GM10847 (cell line): Measurements from ENCODE around the gene RFC2.

ENCODE experiments used
- POLR2A ChIP-seq: IDR thresholded peaks from 2 replicates; pipeline ENCODE4 v1.6.1; 2011; ENCODE audit not compliant: insufficient read length; ENCODE audit errors: extremely low read depth

Gene RFC2

DNA sequence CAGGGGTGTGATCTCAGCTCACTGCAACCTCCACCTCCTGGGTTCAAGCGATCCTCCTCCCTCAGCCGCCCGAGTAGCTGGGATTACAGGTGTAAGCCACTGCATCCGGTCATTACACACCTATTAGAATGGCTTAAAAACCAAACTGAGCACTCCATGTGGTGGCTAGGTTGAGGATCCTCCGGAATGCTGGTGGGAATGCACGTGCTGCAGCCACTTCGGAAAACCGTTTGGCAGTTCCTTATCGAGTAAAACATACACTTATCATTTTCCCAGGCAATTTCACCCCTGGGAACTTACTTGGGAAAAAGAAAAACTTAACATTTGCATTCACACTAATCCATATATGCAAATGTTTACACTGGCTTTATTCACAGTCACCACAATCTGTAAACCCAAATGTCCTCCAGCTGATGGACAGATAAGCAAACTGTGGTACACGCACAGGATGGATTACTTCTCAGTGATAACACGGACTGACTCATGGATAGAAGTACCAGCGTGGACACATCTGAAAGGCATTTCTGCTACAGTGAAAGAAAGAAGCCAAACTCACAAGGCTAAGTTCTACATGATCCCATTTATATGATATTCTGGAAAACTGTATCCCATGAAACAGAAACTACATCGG is 20.4 kb downstream of the RFC2 start:
- no peak for TF ChIP-seq POLR2A

DNA sequence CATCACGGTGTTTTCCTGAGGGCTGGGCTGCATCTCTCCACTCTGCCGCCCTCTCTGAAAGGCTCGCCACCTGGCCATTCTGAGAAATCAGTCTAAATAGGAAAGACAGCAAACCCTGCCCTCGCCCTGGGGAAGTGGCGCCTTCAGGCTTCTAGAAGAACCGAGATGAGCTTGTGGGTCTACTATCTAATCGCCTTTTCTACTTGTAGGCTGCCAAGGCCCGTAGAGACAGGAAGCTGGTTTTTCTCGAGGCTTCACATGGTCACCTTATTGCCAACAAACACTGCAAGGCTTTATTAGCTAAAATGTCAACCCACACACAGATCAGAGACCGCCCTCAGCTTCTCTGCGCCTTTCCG is 23.0 kb downstream of the RFC2 start:
- no peak for TF ChIP-seq POLR2A

DNA sequence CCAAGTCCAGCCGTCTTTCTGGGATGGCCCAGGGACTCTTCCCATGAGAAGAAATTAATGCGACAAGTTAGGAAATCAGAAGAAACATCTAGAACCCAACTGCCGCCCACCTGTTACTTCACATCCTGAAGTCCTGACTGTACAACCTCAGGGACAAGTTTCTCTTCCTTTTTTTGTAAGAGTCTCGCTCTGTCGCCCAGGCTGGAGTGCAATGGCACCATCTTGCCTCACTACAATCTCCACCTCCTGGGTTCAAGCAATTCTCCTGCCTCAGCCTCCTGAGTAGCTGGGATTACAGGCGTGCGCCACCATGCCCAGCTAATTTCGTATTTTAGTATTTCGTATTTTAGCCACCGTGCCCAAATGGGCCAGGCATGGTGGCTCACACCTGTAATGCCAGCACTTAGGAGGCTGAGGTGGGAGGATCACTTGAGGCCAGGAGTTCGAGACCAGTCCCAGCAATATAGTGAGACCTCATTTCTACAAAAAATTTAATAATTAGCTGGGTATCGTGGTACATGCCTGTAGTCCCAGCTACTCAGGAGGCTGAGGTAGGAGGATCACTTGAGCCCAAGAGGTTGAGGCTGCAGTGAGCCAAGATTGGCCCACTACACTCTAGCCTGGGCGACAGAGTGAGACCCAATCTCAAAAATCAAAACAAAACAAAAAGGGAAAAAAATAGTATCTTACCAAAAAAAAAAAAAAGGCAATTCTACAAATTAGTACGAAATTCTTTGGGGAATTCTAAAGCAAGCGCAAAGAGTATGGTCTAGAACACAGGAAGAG is 23.6 kb downstream of the RFC2 start:
- no peak for TF ChIP-seq POLR2A

GRCh38 chr7:74228951-74229900 is 25.0 kb downstream of the RFC2 start:
- TF ChIP-seq POLR2A = peak; percentile 11

GRCh38 chr7:74226633-74227032 is 27.6 kb downstream of the RFC2 start:
- no peak for TF ChIP-seq POLR2A

DNA sequence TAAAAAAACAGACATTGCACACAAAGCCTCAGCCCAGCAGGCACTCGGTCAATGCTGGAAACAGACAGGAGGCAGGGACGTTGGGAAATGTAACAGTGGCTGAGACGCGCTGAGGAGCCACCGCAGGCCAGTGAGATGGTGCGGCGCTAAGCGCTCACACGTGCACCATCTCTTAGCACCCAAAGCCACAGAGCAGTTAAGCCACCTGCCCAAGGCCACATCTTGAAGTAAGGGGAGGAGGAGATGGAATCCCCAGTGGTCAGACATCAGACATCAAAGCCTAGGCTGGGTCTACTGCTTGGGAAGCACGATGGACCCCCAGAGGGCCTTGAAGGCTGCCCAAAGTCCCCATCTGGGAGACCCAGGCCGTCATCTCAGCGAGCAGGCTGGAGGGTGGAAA is 28.8 kb downstream of the RFC2 start:
- no peak for TF ChIP-seq POLR2A

DNA sequence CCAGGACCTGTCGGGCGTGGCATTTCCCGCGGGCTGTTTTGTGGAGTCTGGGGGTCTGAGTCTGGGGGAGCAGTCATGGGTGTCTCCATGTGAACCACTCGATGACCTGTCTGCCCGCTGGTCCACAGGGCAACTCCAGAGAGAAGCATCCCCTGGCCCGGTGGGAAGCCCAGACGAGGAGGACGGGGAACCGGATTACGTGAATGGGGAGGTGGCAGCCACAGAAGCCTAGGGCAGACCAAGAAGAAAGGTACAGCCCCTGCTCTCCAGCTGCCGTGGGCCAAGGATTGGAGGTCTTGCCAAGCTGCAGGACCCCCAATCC is 29.7 kb downstream of the RFC2 start:
- no peak for TF ChIP-seq POLR2A

DNA sequence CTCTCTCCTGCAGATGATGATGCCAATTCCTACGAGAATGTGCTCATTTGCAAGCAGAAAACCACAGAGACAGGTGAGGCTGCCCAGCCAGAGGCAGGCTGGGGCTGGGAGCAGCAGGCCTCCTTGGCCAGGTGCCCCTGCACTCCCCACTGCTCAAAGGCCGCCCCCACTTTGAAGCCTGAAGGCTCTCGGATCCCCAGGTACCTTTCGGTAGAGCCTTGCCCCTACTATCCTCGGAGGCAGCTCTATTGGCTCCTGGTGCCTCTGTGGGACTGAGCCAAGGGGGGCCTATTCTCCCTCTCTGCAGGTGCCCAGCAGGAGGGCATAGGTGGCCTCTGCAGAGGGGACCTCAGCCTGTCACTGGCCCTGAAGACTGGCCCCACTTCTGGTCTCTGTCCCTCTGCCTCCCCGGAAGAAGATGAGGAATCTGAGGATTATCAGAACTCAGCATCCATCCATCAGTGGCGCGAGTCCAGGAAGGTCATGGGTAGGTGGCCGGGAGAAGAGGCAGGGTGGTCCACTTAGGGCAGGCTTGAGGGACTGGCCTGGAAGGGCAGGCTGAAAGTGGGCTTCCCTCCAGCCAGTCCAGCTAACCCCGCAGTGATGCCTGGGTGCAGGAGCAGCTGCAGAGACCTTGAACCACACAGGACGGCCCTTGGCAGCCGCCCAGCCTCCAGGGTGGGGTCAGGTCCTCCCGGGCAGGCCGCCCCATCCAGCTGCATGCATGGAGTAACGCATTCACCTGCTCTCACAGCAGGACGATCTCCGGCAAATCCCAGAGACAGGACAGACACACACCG is 30.3 kb downstream of the RFC2 start:
- TF ChIP-seq POLR2A = no peak

DNA sequence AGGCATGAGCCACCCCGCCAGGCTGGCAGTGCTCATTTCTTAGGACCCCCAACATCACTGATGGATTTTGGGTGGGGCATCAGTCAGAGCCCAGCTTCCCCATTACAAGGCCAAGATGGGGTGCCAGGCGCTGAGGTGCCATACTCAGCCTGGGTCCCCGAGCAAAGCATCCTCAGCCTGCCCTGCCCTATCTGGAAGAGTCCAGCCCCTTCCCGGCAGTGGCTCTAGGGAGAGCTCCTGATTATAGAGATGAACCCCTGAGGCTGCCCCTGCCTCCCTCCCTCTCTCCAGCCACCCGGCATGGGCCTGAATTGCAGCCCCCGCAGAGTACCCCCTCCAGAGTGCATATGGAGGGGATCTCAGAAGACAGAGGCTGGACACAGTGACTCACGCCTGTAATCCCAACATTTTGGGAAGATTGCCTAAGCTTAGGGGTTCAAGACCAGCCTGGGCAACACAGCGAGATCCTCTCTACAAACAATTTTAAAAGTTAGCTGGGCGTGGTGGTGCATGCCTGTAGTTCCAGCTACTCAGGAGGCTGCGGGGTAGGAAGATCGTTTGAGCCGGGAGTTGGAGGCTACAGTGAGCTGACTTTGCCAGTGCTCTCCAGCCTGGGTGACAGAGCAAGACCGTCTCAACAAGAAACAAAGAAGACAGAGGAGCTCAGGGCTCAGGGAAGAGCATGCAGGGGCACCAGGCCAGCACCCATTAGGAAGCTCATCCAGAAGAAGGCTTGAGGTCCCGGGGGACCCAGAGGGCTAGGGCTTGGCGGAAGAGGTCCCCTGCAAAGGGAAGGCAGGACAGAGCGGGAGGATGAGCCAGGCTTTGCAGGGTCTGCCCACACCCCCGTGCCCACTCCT is 31.1 kb downstream of the RFC2 start:
- no peak for TF ChIP-seq POLR2A

DNA sequence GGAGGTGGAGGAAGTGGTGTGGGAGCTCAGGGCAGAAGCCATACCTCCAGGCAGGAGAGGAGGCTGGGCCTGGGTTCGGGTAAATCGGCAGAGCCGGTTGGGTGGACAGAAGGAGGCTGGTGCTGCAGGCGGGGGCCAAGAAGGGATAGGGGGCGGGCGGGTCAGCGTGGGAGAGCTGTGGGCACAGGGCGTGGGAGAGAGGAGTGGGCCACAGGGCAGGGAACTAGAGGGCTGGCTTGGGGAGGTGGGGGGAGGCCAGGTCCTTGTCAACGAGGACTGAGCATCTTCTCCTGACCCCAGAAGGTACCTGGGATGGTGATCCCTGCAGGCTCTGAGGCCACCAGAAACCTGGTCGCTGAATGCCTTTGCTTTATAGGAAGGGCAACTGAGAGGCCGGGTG is 32.5 kb downstream of the RFC2 start:
- TF ChIP-seq POLR2A = no peak

DNA sequence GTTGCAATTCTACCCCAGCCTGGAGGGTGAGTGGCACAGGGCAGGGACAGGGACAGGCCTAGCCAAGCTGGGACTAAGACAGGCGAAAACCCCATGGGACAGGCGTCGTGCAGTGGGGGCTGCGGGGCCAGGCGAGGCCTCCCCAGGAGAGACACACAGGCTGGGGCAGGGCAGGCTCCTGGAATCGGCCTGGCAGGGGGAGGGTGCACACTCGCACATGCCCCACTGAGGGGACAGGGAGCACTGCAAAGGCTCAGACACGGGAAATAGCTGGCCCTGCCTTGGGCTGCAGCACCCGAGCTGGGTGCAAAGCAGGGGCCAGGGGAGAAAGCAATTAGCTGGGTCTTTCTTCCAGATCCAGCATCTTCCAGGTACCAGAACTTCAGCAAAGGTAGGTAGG is 34.0 kb downstream of the RFC2 start:
- no peak for TF ChIP-seq POLR2A

DNA sequence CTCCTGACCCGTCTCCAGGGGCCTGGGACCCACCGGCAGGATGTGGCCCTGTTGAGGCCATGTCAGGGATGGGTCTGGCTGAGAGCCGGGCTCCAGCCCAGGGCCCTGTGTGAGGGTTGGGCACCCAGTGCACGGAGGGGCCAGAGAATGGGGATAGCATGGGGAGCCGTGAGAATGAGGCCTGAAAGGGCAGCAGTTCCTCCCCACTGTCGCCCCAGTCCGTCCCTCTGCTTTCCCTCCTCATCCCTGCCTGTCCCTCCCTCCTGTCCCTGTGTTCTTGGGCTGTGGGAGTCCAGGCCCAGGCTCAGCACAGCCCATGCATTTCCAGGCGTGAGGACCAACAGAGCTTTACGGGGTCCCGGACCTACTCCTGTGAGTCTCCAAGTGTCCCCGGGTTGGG is 34.8 kb downstream of the RFC2 start:
- TF ChIP-seq POLR2A = no peak

DNA sequence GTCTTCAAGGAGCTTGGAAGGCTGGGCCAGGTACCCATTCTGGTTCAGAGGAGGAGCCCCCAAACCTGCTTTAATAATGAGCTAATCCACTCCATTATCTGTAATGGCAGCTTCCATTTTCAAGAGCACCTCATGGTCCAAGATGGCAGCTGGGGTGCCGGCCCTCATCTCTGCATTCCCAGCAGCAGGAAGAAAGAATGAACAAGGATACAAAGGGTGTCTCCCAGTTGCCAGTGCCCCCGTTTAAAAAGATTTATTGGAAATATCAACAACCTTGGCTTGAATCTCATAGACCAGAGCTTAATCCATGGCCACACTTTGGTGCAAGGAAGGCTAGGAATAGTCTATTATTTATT is 35.9 kb downstream of the RFC2 start:
- TF ChIP-seq POLR2A = no peak
